Mammary epithelial cell (primary cell): ENCODE data around the gene PIK3R3.

Experiments used
- CTCF ChIP-seq, 2 donors: IDR thresholded peaks in 1 of 2; conservative IDR thresholded peaks in 1 of 2; 2 replicates each; pipeline ENCODE4 v1.5.1; 2011 to 2012; ENCODE audit warnings: inconsistent platforms in 2 of 2, low read length in 2 of 2, mild to moderate bottlenecking in 2 of 2, control low read depth in 1 of 2, low read depth in 1 of 2; ENCODE audit not compliant: insufficient read depth in 1 of 2; ENCODE audit errors: extremely low read depth in 1 of 2
- EZH2 ChIP-seq: IDR thresholded peaks from 2 replicates; pipeline ENCODE4 v1.6.1; 2012; ENCODE audit warnings: low read length, inconsistent platforms, borderline replicate concordance

GRCh38 chr1:46168477-46168876 lies 36.0 kb upstream of the PIK3R3 start:
- TF ChIP-seq EZH2 (no peak), CTCF (conservative IDR thresholded peaks at IDR 0.05 in 1 of 2, IDR thresholded peaks at IDR 0.05 in 1 of 2; ENCODE audit: extremely low read depth in 1 of 2, insufficient read depth in 1 of 2, low read depth in 1 of 2, low read length in 2 of 2) (no peak)
